22Rv1 (cell line): ENCODE measurements around the gene HSPB9.

Experiments used
- ZFX ChIP-seq: fragments of 450-650 bp; IDR thresholded peaks from 2 replicates; pipeline ENCODE4 v1.6.1; 2017; ENCODE audit warnings: antibody characterized with exemption, borderline replicate concordance
- TF ChIP-seq, protein P1 (sequence below): fragments of 450-650 bp; IDR thresholded peaks from 2 replicates; pipeline ENCODE4 v1.5.1; 2017; ENCODE audit warnings: mild to moderate bottlenecking

DNA sequence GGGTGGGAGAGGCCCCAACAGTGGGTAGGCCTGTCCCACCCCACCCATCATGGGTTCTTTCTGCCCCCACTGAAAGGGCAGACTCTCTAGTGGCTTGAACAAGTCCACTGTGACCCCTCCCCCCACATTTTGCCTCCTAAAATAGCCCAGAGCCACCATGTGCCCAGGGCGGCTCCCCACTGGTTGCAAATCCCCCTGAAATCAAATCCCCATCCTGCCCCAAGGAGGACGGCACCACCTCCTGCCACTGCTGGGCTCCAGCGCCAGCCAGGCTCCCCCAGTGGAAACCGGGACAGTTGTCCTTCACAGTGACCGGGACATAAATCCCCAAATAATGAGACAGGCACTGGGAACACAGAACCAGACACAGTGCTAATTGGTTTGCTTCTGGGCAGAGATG is 44.8 kb upstream of the HSPB9 start:
- TF ChIP-seq, protein P1, sequence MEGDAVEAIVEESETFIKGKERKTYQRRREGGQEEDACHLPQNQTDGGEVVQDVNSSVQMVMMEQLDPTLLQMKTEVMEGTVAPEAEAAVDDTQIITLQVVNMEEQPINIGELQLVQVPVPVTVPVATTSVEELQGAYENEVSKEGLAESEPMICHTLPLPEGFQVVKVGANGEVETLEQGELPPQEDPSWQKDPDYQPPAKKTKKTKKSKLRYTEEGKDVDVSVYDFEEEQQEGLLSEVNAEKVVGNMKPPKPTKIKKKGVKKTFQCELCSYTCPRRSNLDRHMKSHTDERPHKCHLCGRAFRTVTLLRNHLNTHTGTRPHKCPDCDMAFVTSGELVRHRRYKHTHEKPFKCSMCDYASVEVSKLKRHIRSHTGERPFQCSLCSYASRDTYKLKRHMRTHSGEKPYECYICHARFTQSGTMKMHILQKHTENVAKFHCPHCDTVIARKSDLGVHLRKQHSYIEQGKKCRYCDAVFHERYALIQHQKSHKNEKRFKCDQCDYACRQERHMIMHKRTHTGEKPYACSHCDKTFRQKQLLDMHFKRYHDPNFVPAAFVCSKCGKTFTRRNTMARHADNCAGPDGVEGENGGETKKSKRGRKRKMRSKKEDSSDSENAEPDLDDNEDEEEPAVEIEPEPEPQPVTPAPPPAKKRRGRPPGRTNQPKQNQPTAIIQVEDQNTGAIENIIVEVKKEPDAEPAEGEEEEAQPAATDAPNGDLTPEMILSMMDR = no peak
- no peak for TF ChIP-seq ZFX
